Calu3 (cell line): ENCODE data around the gene FRAS1. TPM values are rescaled to one million over a fixed set of nuclear protein-coding genes. Genes with fewer than 3 reads are reported as not detected.

Experiments used
- BruUV-seq: library from RNA; stranded (reverse); fragments of 400-500 nt; replicated peaks from 2 replicates; lab custom pipeline; 2021; lab: Mats Ljungman, UMichigan
- CTCF ChIA-PET: fragments of 300-600 bp; sonication (Branson Sonifier 250); formaldehyde crosslinking; loops from one replicate; lab custom pipeline; 2022; ENCODE audit warnings: antibody characterized with exemption; lab: Charles Lee
- DNase-seq: peaks from one replicate; pipeline ENCODE4 v3.0.0; 2022
- H3K27ac Mint-ChIP-seq: one replicate; pipeline ENCODE4 v1.8.0; 2022; ENCODE audit warnings: mixed read lengths; ENCODE audit not compliant: unreplicated experiment
- H3K27me3 Mint-ChIP-seq: one replicate; pipeline ENCODE4 v1.8.0; 2022; ENCODE audit warnings: mixed read lengths; ENCODE audit not compliant: unreplicated experiment
- H3K36me3 Mint-ChIP-seq: one replicate; pipeline ENCODE4 v1.8.0; 2022; ENCODE audit warnings: mild to moderate bottlenecking, moderate library complexity, mixed read lengths; ENCODE audit not compliant: insufficient read depth, unreplicated experiment
- H3K4me1 Mint-ChIP-seq: one replicate; pipeline ENCODE4 v1.8.0; 2022; ENCODE audit warnings: mild to moderate bottlenecking, low read depth, mixed read lengths; ENCODE audit not compliant: unreplicated experiment
- H3K4me3 Mint-ChIP-seq: one replicate; pipeline ENCODE4 v1.8.0; 2022; ENCODE audit warnings: mild to moderate bottlenecking, low read depth, moderate library complexity, mixed read lengths; ENCODE audit not compliant: unreplicated experiment
- H3K9me3 Mint-ChIP-seq: one replicate; pipeline ENCODE4 v1.8.0; 2022; ENCODE audit warnings: low read depth, mixed read lengths; ENCODE audit not compliant: unreplicated experiment
- CTCF ChIP-seq: fragments of 200-600 bp; IDR thresholded peaks from one replicate; pipeline ENCODE4 v1.8.0; 2022; ENCODE audit warnings: antibody characterized with exemption; ENCODE audit not compliant: unreplicated experiment
- intact Hi-C: fragments of 100-400 bp; cut with micrococcal nuclease; formaldehyde crosslinking; loops from one replicate; pipeline ENCODE4 v1.10.0; 2022; ENCODE audit not compliant: unreplicated experiment
- total RNA-seq: library from RNA; stranded (reverse); gene quantifications from 2 replicates; pipeline ENCODE4 v1.2.3, GENCODE V29; 2022

The FRAS1 gene
- total RNA-seq, 1 experiment from 2014 or later: 29.4 TPM

GRCh38 chr4:78446619-78447018 is 389.5 kb downstream of the FRAS1 start:
- Mint-ChIP-seq H3K36me3 (peaks cover 8% of the 10 kb centered on the region), H3K4me3 (no peak overlapping the region), H3K9me3 (no peaks in the 10 kb centered on the region), H3K27ac (no peak overlapping the region), H3K4me1 (no peaks in the 10 kb centered on the region), H3K27me3 (no peaks in the 10 kb centered on the region)
- CTCF ChIA-PET: no interaction called here
- no peak for TF ChIP-seq CTCF
- DNase-seq: no peak
- no TSS peak for BruUV-seq
- intact Hi-C loops: no loop called here

- no TSS peak for BruUV-seq
- DNase-seq: no peak
- Mint-ChIP-seq H3K27ac (no peak overlapping the region), H3K4me1 (no peaks in the 10 kb centered on the region), H3K9me3 (no peaks in the 10 kb centered on the region), H3K27me3 (no peaks in the 10 kb centered on the region), H3K4me3 (no peak overlapping the region), H3K36me3 (peaks cover 8% of the 10 kb centered on the region)
- CTCF ChIA-PET: no interaction called here
- intact Hi-C loops: no loop called here
- TF ChIP-seq CTCF: no peak
Observed at GRCh38 chr4:78451407-78451806, 394.3 kb downstream of the FRAS1 start.

GRCh38 chr4:78454016-78454415 is 396.9 kb downstream of the FRAS1 start:
- no peak for TF ChIP-seq CTCF
- CTCF ChIA-PET: no interaction called here
- no peak overlapping the region for H3K27ac Mint-ChIP-seq
- peaks cover 8% of the 10 kb centered on the region for H3K36me3 Mint-ChIP-seq
- no peaks in the 10 kb centered on the region for H3K4me1 Mint-ChIP-seq
- intact Hi-C loops: no loop called here
- DNase-seq: no peak
- no TSS peak for BruUV-seq
- no peak overlapping the region for H3K4me3 Mint-ChIP-seq
- no peaks in the 10 kb centered on the region for H3K27me3 Mint-ChIP-seq
- H3K9me3 Mint-ChIP-seq: no peaks in the 10 kb centered on the region

GRCh38 chr4:78457751-78458150 is 400.6 kb downstream of the FRAS1 start:
- H3K9me3 Mint-ChIP-seq: no peaks in the 10 kb centered on the region
- CTCF ChIA-PET: interaction anchor here (1.0 kb wide), 1 partner anchor 87 kb away, joined by 3 read pairs; no protein-coding TSS in a partner anchor
- no peak for DNase-seq
- H3K27ac Mint-ChIP-seq: no peak overlapping the region
- intact Hi-C loops: no loop called here
- no peaks in the 10 kb centered on the region for H3K36me3 Mint-ChIP-seq
- no peaks in the 10 kb centered on the region for H3K4me1 Mint-ChIP-seq
- no peak for TF ChIP-seq CTCF
- no peak overlapping the region for H3K4me3 Mint-ChIP-seq
- BruUV-seq: no TSS peak
- no peaks in the 10 kb centered on the region for H3K27me3 Mint-ChIP-seq
